ENCODE measurements around the gene DPP10.

The DPP10 gene

DNA sequence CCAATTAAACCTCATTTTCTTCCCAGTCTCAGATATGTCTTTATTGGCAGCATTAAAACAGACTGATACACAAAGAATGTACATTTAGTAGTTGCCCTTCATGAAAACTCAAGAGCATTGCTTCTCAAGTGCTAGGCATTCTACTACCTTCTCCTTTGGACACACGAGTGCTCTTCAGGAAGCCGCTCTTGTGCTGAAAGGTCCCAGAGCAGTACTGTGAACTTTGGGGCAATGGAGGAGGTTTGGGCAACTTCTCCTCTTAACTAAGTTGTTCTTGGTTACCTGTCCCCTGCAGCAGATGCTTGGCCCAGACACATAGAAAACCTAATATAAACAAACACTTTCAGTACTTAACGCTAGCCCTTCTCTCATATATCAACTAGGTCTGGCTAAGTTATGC lies 362.8 kb downstream of the DPP10 start:
- DNase-seq (ENCODE audit: low read depth, low spot score) = no peak

- DNase-seq (ENCODE audit: low read depth, low spot score) = no peak
These were observed 367.7 kb downstream of the DPP10 start for GRCh38 chr2:114810092-114810491.

DNA sequence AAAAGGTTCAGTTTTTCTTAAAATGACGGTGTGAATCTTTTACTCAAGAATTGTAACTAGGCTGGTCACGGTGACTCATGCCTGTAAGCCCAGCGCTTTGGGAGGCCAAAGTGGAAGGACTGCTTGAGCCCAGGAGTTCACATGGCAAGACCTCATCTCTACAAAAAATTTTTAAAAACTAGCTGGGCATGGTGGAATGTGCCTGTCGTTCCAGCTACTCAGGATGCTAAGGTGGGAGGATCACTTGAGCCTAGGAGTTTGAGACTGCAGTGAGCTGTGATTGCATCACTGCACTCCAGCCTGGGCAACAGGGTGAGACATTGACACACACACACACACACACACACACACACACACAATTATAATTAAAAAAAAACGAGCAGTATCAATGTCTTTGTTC lies 369.8 kb downstream of the DPP10 start:
- DNase-seq (ENCODE audit: low read depth, low spot score) = no peak

DNA sequence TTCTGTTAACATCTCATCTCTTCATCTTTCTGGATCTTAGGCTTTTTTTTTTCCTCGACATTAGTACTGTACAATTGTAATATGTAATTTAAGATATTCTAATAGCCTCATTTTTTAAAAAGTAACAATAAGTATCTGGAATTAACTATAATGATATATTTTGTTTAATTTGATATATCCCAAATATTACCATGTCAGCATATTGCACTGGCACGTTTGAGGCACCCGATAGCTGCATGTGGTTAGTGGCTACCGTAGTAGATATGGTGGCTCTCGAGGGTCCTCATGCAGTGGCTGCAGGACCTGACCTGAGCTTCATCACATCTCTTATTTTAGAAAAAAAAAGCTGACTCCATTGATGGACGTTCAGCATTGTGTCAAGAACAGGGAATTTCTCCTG lies 371.9 kb downstream of the DPP10 start:
- no peak for DNase-seq (ENCODE audit: low read depth, low spot score)

GRCh38 chr2:114821055-114821454 lies 378.6 kb downstream of the DPP10 start:
- no peak for DNase-seq (ENCODE audit: low read depth, low spot score)

GRCh38 chr2:114843963-114844362 lies 401.5 kb downstream of the DPP10 start:
- DNase-seq (ENCODE audit: low read depth, low spot score) = no peak

DNA sequence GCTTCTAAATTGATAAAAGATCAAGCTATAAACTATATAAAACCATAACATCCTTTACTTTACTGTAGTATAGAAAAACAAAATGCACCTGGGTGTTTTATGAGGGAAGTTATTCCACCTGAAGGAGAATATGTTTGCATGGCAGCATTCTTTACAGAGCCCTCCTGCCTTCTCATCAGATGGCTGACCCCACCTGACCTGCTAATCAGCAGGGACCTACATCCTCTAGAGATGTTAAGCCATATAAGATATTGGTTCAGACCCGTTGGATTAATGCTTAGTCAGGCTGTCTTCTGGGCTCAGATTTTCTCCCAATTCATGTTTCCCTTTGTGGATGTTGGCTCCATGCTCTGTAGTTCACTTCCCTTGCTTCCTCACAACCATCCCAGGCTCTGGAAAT lies 414.8 kb downstream of the DPP10 start:
- no peak for DNase-seq (ENCODE audit: low read depth, low spot score)

- DNase-seq (ENCODE audit: low read depth, low spot score) = no peak
These were observed 417.5 kb downstream of the DPP10 start for GRCh38 chr2:114859726-114860510.

DNA sequence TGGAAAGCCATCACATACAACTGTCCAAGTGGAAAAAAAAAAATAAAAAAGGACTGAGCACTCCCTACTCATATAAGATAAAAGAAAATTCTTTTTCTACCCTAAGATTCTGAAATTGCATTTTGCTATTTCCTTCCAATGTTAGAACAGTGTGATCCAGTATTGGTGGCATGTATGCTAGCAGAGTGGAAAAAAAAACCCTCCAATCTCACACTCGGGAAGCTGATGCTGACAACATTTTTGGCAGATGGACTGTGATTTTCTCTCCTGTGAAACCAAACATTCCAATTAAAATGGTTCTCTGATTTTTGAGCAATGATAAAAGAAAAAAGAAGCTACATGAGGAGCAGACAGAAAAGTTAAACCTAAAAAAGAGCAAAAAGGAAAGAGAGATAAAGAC lies 419.8 kb downstream of the DPP10 start:
- no peak for DNase-seq (ENCODE audit: low read depth, low spot score)

- no peak for DNase-seq (ENCODE audit: low read depth, low spot score)
These were observed 422.5 kb downstream of the DPP10 start for GRCh38 chr2:114864901-114865300.

GRCh38 chr2:114880046-114880445 lies 437.6 kb downstream of the DPP10 start:
- no peak for DNase-seq (ENCODE audit: low read depth, low spot score)

- no peak for DNase-seq (ENCODE audit: low read depth, low spot score)
These were observed 477.5 kb downstream of the DPP10 start for GRCh38 chr2:114919985-114920384.

DNA sequence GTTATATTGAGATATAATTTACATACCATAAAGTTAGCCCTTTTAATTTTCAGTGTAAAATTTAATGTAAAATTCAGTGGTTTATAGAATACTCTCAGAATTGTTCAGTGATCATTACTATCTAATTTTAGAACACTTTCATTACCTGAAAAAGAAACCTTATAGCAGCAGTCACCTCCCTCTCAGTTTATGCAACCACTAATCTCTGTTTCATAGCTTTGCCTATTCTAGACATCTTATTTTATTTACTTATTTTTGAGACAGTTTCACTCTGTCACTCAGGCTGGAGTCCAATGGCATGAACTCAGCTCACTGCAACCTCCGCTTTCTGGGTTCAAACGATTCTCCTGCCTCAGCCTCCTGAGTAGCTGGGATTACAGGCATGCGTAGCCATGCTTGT lies 479.6 kb downstream of the DPP10 start:
- DNase-seq (ENCODE audit: low read depth, low spot score) = no peak

- DNase-seq (ENCODE audit: low read depth, low spot score) = no peak
These were observed 483.1 kb downstream of the DPP10 start for GRCh38 chr2:114925296-114926255.

DNA sequence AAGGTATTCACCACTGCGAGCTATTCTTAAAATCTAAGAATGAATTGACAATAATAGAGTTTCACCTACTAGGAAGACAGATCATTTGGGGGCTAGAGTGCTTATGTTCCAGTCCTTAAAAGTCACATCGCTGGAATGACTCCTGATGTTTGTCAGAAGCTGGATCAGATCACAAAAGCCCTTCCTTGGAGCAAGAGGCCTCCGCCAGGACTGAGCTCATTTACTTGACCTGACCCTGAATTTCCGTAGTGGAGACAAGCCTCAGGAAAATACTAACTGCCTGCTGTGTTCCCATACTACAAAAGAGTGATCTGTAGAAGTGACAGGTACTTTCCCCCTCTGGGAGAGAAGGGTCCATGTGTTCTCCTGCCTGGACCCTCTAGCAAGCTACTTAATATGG lies 483.9 kb downstream of the DPP10 start:
- no peak for DNase-seq (ENCODE audit: low read depth, low spot score)

- DNase-seq (ENCODE audit: low read depth, low spot score) = no peak
These were observed 486.8 kb downstream of the DPP10 start for GRCh38 chr2:114929225-114929624.

DNA sequence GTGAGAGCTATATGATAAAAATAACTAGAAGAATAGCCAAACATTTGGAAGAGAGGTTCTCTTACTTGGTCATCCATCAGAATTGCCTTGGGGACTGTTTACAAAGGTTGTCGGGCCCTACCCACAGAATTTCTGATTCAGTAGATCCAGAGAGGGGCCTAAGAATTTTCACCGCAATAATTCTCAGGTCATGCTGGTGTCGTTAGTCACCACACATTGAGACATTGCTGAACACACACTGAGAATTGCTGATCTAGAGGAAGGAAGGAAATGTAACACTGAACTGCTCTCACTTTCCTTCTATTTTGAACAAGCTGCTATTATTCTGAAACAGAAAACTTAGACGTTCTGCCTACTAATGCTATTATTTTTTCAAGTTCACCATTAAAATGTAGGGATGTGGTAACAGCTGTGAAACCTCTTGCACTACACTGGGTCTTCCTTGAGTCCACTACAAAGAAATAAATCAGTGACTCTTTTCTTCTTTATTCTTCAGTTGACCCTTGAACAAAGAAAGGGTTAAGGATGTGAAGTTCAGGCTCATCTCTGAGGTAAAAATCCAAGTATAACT lies 491.3 kb downstream of the DPP10 start:
- DNase-seq (ENCODE audit: low read depth, low spot score) = no peak

- no peak for DNase-seq (ENCODE audit: low read depth, low spot score)
These were observed 492.6 kb downstream of the DPP10 start for GRCh38 chr2:114935031-114935430.

DNA sequence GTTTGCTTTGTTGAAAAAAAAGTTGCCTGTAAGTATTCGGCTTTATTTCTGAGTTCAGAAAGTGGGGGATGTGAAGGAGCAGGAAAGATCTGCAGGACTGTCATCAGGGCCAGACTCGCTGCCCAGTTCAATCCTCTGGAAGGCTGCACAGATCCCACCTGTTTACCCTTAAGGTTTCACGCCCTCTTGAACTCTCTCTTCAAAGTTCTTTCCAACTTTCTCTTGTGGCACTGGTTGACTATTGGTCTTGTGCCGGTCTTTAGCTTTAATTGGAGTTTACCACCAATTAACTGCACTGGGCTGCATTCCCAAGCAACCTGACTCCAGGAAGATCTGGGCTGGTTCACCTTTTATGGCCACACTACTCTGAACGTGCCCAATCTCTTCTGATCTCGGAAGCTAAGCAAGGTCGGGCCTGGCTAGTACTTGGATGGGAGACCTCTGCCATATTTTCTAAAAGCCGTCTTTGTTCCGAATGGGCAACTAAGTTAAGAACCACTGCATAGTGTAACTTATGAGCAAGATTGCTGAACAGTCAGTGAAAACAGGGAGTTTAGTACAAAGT lies 495.0 kb downstream of the DPP10 start:
- no peak for DNase-seq (ENCODE audit: low read depth, low spot score)

GRCh38 chr2:114940785-114941458 lies 498.5 kb downstream of the DPP10 start:
- DNase-seq (ENCODE audit: low read depth, low spot score) = no peak

GRCh38 chr2:114949228-114949804 lies 506.9 kb downstream of the DPP10 start:
- DNase-seq (ENCODE audit: low read depth, low spot score) = no peak
